NCI-H748 treated with DMSO at 0.1 percent for 48 hours (cell line): Measurements from ENCODE around the gene PYCARD.
"Not testable (repeated sequence)": the region's sequence is repeated elsewhere in the genome, so short reads cannot be mapped to it uniquely, and the experiment has no call there.

Experiments used
- DNase-seq: peaks from one replicate; lab custom pipeline; 2025; lab: John Stamatoyannopoulos, UW

Gene PYCARD

DNA sequence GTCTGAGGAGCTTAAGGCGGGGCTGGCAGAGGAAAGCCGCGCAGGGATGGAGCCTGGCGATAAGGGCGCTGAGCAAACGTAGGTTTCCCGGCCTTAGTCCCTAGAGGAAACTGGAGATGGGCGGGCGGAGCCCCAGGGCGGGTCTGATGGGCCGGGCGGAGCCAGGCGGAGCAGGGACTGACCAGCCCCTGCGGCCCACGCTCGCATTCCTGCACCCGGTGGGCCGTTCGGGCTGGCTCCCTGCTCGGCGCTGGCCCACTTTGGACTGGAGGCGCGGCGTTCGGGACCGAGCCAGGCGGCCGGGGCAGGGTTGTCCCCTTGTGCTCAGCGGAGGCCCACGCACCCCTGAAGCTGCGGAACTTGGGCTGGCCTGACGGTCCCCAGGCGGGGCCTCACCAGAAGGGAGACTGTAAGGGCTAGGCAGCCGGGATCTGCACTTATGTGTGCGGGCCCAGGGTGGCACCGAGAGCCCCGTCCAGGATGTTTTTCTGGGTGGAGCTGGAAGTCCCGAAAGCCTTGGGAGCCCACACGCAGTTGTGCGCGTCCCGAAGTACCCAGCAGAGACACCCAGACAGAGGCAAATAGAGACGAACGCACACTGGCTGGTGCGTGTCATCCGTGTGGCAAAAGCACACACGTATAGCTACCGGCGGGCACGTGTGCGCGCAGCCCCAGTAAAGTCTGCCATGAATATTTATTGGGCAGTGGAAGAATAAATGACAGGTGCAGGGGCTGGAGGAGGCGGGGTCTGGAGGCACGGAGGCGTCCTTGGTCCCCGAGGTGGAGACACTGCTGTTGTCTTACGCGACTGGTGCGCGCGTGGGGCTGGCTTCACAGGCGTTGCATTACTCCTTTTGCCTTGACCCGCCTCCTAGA is 13.0 kb upstream of the PYCARD start:
- peak; percentile 12 for DNase-seq

GRCh38 chr16:31214708-31215286 is 12.2 kb upstream of the PYCARD start:
- DNase-seq, result no peak

GRCh38 chr16:31213877-31214707 is 11.5 kb upstream of the PYCARD start, which contains the start of gene TRIM72:
TSS of gene TRIM72 (plus strand) at chr16:31214119. CDS start at chr16:31214739, 620 bp downstream.
- no peak for DNase-seq

GRCh38 chr16:31213342-31213741 is 10.8 kb upstream of the PYCARD start:
- DNase-seq, result no peak

GRCh38 chr16:31206776-31207175 is 4.2 kb upstream of the PYCARD start:
- no peak for DNase-seq

DNA sequence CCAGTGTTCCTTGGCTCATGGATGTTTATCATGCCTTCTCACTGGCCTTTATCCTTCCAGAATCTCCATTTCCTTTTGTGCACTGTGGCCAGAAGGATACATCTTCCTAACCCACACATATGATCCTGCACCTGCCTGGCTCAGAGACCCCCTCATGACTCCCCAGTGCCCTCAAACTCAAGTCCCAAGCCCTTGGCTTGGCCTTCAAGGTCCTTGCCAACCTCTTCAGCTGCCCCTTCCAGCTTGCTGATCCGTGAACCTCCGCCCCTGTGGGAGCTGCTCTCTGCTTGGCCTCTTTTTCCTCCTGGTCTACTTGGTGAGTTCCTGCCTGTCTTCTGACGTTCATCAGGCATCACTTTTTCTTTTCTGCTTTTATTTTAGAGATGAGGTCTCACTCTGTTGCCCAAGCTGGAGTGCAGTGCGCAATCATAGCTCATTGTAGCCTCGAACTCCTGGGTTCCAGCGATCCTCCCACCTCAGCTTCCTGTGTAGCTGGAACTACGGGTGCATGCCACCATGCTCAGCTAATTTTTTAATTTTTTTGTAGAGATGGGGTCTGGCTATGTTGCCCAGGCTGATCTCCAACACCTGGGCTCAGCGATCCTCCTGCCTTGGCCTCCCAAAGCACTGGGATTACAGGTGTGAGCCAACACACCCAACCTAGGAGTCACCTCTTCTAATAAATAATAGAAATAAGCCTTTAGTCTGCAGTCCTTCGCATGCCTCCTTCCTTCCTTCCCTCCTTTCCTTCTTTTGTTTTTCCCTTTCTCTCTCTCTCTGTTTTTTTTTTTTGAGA is 2.5 kb upstream of the PYCARD start:
- no peak for DNase-seq

GRCh38 chr16:31201582-31202413 is 762 bp downstream of the PYCARD start:
- no peak for DNase-seq

DNA sequence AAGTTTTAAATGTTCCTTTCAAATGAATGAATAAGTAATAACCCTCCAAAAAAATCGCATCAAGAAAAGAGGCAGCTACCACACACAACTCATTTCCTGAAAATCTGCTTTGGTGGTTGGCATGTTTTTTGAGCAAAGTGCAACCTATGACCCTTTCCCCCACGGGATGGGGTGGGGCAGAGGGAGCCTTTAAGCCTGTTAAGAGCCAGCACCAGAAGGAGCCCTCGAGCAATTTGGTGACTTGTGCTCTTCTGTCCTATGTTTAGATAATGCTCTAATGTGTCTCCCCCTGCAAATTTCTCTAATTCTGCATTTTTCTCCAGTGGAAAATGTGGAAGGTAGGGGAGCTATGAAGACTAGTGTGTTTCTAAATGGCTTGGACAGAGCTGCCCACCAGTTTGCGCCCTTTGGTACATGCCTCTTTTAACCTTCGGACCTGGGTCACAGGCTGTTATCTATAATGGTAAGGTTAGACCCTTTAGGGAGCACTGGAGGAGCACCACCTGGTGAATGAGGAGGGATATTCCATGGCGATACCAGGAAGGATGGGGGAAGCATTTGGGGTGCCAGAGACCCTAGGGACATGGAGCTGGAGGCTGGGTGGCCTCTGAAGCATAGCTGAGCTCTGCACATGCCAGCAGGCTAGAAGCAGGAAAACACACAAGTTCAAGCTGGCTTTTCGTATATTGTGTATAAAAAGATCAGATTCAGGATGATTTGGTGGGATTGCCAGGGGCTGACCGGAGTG is 1.6 kb downstream of the PYCARD start:
- DNase-seq, result no peak

DNA sequence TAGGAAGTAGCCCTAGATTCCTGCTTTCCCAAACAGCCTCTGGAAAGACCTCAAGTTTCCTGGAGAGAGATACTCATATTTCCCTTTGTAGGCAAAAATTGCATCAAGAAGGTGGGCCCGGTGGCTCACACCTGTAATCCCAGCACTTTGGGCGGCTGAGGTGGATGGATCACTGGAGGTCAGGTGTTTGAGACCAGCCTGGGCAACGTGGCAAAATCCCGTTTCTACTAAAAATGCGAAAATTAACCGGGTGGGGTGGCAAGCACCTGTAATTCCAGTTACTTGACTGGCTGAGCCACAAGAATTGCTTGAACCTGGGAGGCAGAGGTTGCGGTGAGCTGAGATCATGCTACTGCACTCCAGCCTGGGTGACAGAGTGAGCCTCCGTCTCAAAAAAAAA is 2.4 kb downstream of the PYCARD start:
- DNase-seq, result not testable (repeated sequence)

GRCh38 chr16:31199430-31200041 is 3.0 kb downstream of the PYCARD start:
- no peak for DNase-seq

- DNase-seq, result no peak
Observed at GRCh38 chr16:31198207-31198882, 4.2 kb downstream of the PYCARD start.

- DNase-seq, result no peak
Observed at GRCh38 chr16:31196324-31197088, 6.1 kb downstream of the PYCARD start.

DNA sequence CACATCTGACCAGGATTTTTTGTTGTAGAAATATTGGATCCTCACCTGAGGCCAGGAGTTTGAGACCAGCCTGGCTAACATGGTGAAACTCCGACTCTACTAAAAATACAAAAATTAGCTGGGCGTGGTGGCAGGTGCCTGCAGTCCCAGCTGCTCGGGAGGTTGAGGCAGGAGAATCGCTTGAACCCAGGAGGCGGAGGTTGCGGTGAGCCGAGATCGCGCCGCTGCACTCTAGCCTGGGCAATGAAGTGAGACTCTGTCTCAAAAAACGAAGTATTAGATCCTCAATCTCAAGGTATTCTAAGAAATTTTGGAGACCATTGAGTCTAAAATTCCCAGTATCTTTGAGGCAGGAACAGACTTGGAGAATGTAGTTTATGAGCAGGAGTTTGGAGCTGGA is 6.7 kb downstream of the PYCARD start:
- DNase-seq, result not testable (repeated sequence)

DNA sequence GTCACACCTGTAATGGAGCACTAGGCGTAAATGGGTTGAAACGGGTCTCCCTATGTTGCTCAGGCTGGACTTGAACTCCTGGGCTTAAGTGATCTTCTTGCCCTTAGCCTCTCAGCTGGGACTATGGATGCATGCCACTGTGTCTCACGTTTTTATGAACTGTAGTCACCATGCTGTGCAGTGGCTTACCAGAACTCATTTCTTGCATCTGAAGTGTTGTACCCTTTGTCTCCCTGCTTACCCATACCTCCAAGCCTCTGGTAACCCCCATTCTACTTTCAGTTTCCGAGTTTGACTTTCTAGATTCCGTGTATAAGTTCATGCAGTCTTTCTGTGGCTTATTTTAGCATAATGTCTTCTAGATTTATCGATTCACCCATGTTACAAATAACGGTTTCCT is 7.7 kb downstream of the PYCARD start:
- no peak for DNase-seq

- DNase-seq, result no peak
Observed at GRCh38 chr16:31193874-31194273, 8.7 kb downstream of the PYCARD start.

- no peak for DNase-seq
Observed at GRCh38 chr16:31192856-31193642, 9.5 kb downstream of the PYCARD start.

DNA sequence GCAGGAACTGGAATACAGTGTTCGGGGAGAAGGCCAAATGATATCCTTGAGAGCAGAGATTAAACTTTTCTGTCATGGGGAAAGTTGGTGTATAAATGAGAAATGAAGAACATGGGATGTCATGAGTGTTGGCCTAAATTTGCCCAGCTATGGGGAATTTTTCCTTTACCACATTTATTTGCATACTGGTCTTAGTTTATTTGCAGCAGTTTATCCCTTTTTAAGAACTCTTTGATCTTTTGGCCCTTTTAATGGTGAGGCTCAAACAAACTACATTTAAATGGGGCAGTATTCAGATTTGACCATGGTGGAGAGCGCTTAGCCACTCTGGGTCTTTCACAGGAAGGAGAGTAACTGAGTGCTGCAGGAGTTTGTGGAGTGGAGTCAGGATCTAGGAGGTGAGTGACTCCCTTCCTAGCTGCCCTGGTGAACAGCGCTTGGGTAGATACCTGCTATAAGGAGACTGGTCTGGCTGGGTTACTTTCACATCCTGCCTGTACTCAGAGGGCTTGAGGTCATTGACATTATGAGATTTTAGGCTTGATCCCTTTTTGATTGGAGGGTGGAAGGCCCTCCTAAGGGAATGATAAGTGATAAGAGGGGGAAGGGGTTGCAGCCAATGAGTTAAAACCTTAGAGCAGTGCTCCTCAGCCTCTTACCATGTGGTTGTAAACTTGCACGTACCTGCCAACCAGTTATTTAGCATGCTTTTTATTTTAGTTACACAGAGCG is 10.7 kb downstream of the PYCARD start:
- DNase-seq, result no peak
